GM23338 (cell line): ENCODE results near the gene BCDIN3D.

Experiments
- CREB1 ChIP-seq: fragments of 250-450 bp; sonication (Bioruptor Pico); IDR thresholded peaks from 2 replicates; pipeline ENCODE4 v1.5.0; 2020; ENCODE audit warnings: low read depth, mild to moderate bottlenecking, moderate library complexity
- EZH2 ChIP-seq: fragments of 200-600 bp; sonication (generic); IDR thresholded peaks from one replicate; pipeline ENCODE4 v1.8.0; 2017; ENCODE audit warnings: antibody characterized with exemption, mild to moderate bottlenecking, low read depth; ENCODE audit not compliant: unreplicated experiment
- EZH2phosphoT487 ChIP-seq: fragments of 200-600 bp; sonication (generic); IDR thresholded peaks from one replicate; pipeline ENCODE4 v1.8.1; 2018; ENCODE audit warnings: antibody characterized with exemption; ENCODE audit not compliant: unreplicated experiment
- JUNB ChIP-seq: IDR thresholded peaks from one replicate; pipeline ENCODE4 v1.6.1; 2016; ENCODE audit warnings: antibody characterized with exemption; ENCODE audit not compliant: unreplicated experiment
- NANOG ChIP-seq: IDR thresholded peaks from 2 replicates; pipeline ENCODE4 v1.6.1; 2016; ENCODE audit warnings: antibody characterized with exemption, borderline replicate concordance
- POLR2AphosphoS5 ChIP-seq: IDR thresholded peaks from 2 replicates; pipeline ENCODE4 v1.6.1; 2016; ENCODE audit warnings: antibody characterized with exemption, low read depth
- STAT1 ChIP-seq: IDR thresholded peaks from one replicate; pipeline ENCODE4 v1.6.1; 2016; ENCODE audit warnings: antibody characterized with exemption; ENCODE audit not compliant: unreplicated experiment
- ZNF114 ChIP-seq: fragments of 250-450 bp; sonication (Bioruptor Pico); IDR thresholded peaks from 2 replicates; pipeline ENCODE4 v1.5.0; 2020; ENCODE audit warnings: mild to moderate bottlenecking, moderate library complexity
- TF ChIP-seq, protein P1 (sequence below), 2 experiments: fragments of 200-600 bp in 1 of 2; sonication (generic) in 1 of 2; conservative IDR thresholded peaks; 2 replicates each; pipeline versions ENCODE4 v1.5.1 to v1.6.1; 2016 to 2017; ENCODE audit warnings: antibody characterized with exemption in 2 of 2, low read depth in 2 of 2, mild to moderate bottlenecking in 2 of 2, moderate library complexity in 1 of 2
- TF ChIP-seq, protein P2 (sequence below): IDR thresholded peaks from one replicate; pipeline ENCODE4 v1.6.1; 2018; ENCODE audit warnings: antibody characterized with exemption; ENCODE audit not compliant: unreplicated experiment
- TF ChIP-seq, protein P3 (sequence below): IDR thresholded peaks from 2 replicates; pipeline ENCODE4 v1.6.1; 2016; ENCODE audit warnings: antibody characterized with exemption

DNA sequence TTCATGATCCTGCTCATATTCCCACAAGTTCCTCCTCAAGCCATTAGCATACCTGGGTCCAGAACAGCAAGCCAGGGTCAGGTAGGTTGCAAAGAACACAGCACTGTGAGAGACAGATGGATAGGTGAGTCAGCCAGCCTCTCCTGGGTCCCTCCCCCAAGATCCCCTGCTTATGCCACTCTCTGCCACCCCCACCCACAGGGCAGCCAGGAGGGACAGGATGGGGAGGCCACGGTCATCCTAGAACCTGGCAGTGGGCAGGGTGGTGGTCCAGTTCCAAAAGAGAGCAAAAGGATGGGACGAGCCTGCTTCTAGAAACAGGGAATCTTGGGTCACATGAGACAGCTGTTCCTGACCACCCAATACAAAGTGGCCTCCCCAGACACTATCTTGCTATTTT is 48.1 kb upstream of the BCDIN3D start:
- TF ChIP-seq, protein P1, sequence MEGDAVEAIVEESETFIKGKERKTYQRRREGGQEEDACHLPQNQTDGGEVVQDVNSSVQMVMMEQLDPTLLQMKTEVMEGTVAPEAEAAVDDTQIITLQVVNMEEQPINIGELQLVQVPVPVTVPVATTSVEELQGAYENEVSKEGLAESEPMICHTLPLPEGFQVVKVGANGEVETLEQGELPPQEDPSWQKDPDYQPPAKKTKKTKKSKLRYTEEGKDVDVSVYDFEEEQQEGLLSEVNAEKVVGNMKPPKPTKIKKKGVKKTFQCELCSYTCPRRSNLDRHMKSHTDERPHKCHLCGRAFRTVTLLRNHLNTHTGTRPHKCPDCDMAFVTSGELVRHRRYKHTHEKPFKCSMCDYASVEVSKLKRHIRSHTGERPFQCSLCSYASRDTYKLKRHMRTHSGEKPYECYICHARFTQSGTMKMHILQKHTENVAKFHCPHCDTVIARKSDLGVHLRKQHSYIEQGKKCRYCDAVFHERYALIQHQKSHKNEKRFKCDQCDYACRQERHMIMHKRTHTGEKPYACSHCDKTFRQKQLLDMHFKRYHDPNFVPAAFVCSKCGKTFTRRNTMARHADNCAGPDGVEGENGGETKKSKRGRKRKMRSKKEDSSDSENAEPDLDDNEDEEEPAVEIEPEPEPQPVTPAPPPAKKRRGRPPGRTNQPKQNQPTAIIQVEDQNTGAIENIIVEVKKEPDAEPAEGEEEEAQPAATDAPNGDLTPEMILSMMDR (conservative IDR thresholded peaks at IDR 0.05; ENCODE audit: low read depth in 2 of 2) = no peak
- TF ChIP-seq STAT1 (no peak), EZH2 (no peak), CREB1 (no peak), POLR2AphosphoS5 (no peak), ZNF114 (no peak), JUNB (no peak), EZH2phosphoT487 (no peak), NANOG (no peak)
- TF ChIP-seq, protein P2, sequence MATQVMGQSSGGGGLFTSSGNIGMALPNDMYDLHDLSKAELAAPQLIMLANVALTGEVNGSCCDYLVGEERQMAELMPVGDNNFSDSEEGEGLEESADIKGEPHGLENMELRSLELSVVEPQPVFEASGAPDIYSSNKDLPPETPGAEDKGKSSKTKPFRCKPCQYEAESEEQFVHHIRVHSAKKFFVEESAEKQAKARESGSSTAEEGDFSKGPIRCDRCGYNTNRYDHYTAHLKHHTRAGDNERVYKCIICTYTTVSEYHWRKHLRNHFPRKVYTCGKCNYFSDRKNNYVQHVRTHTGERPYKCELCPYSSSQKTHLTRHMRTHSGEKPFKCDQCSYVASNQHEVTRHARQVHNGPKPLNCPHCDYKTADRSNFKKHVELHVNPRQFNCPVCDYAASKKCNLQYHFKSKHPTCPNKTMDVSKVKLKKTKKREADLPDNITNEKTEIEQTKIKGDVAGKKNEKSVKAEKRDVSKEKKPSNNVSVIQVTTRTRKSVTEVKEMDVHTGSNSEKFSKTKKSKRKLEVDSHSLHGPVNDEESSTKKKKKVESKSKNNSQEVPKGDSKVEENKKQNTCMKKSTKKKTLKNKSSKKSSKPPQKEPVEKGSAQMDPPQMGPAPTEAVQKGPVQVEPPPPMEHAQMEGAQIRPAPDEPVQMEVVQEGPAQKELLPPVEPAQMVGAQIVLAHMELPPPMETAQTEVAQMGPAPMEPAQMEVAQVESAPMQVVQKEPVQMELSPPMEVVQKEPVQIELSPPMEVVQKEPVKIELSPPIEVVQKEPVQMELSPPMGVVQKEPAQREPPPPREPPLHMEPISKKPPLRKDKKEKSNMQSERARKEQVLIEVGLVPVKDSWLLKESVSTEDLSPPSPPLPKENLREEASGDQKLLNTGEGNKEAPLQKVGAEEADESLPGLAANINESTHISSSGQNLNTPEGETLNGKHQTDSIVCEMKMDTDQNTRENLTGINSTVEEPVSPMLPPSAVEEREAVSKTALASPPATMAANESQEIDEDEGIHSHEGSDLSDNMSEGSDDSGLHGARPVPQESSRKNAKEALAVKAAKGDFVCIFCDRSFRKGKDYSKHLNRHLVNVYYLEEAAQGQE = no peak
- TF ChIP-seq, protein P3, sequence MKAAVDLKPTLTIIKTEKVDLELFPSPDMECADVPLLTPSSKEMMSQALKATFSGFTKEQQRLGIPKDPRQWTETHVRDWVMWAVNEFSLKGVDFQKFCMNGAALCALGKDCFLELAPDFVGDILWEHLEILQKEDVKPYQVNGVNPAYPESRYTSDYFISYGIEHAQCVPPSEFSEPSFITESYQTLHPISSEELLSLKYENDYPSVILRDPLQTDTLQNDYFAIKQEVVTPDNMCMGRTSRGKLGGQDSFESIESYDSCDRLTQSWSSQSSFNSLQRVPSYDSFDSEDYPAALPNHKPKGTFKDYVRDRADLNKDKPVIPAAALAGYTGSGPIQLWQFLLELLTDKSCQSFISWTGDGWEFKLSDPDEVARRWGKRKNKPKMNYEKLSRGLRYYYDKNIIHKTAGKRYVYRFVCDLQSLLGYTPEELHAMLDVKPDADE = no peak
